Stimulated activated CD8-positive, alpha-beta memory T cell treated with anti-CD3 and anti-CD28 coated beads, Interleukin-15, amount 100 ng/mL, for 48 hours (primary cell): ENCODE data around the gene STRN.

Experiments used
- DNase-seq, 2 donors: peaks; one replicate each; pipeline ENCODE4 v3.0.0-alpha.2; 2020; ENCODE audit warnings: low read depth in 2 of 2

STRN gene

GRCh38 chr2:36797324-36798070, 168.8 kb downstream of the STRN start:
- no peak for DNase-seq
